HG03175 (cell line): ENCODE data around the gene DIAPH2.

ENCODE experiments used
- ATAC-seq: cut with Tn5 transposase; IDR thresholded peaks from one replicate; pipeline ENCODE4 v1.9.1; 2021; ENCODE audit warnings: mild to moderate bottlenecking, moderate library complexity; ENCODE audit not compliant: unreplicated experiment

DIAPH2 gene

GRCh38 chrX:97416461-97416860 lies 731.8 kb downstream of the DIAPH2 start:
- ATAC-seq, result no peak

GRCh38 chrX:97429101-97429500 lies 744.5 kb downstream of the DIAPH2 start:
- ATAC-seq, result no peak

GRCh38 chrX:97431281-97431680 lies 746.6 kb downstream of the DIAPH2 start:
- ATAC-seq, result no peak

GRCh38 chrX:97446298-97446882 lies 761.7 kb downstream of the DIAPH2 start:
- no peak for ATAC-seq

GRCh38 chrX:97447306-97447705 lies 762.7 kb downstream of the DIAPH2 start:
- ATAC-seq, result no peak

GRCh38 chrX:97452283-97452682 lies 767.6 kb downstream of the DIAPH2 start:
- peak; percentile 52 for ATAC-seq

- ATAC-seq, result no peak
Observed at GRCh38 chrX:97461763-97462162, 777.1 kb downstream of the DIAPH2 start.

GRCh38 chrX:97471071-97471470 lies 786.4 kb downstream of the DIAPH2 start:
- ATAC-seq, result no peak

GRCh38 chrX:97474933-97475332 lies 790.3 kb downstream of the DIAPH2 start:
- ATAC-seq, result no peak

GRCh38 chrX:97479106-97479890 lies 794.7 kb downstream of the DIAPH2 start:
- ATAC-seq, result no peak

GRCh38 chrX:97481228-97481627 lies 796.6 kb downstream of the DIAPH2 start:
- no peak for ATAC-seq

GRCh38 chrX:97482666-97483300 lies 798.1 kb downstream of the DIAPH2 start:
- ATAC-seq, result no peak

GRCh38 chrX:97490656-97491055 lies 806.0 kb downstream of the DIAPH2 start:
- ATAC-seq, result no peak

- peak; percentile 95 for ATAC-seq
Observed at GRCh38 chrX:97494756-97495372, 810.2 kb downstream of the DIAPH2 start.

GRCh38 chrX:97498093-97498492 lies 813.5 kb downstream of the DIAPH2 start:
- no peak for ATAC-seq

- no peak for ATAC-seq
Observed at GRCh38 chrX:97504431-97504830, 819.8 kb downstream of the DIAPH2 start.

- no peak for ATAC-seq
Observed at GRCh38 chrX:97517763-97518162, 833.1 kb downstream of the DIAPH2 start.

- ATAC-seq, result no peak
Observed at GRCh38 chrX:97522307-97522706, 837.7 kb downstream of the DIAPH2 start.

- no peak for ATAC-seq
Observed at GRCh38 chrX:97524340-97524739, 839.7 kb downstream of the DIAPH2 start.

GRCh38 chrX:97524997-97525396 lies 840.4 kb downstream of the DIAPH2 start:
- no peak for ATAC-seq

- no peak for ATAC-seq
Observed at GRCh38 chrX:97525981-97526380, 841.3 kb downstream of the DIAPH2 start.

GRCh38 chrX:97527725-97528124 lies 843.1 kb downstream of the DIAPH2 start:
- ATAC-seq, result peak; percentile 71
